ENCODE results near the gene ASH1L.
"Not testable (repeated sequence)": the region's sequence is repeated elsewhere in the genome, so short reads cannot be mapped to it uniquely, and the experiment has no call there.

ASH1L gene

GRCh38 chr1:155561779-155562580 lies 623 bp downstream of the ASH1L start:
- not testable (repeated sequence) for DNase-seq

DNA sequence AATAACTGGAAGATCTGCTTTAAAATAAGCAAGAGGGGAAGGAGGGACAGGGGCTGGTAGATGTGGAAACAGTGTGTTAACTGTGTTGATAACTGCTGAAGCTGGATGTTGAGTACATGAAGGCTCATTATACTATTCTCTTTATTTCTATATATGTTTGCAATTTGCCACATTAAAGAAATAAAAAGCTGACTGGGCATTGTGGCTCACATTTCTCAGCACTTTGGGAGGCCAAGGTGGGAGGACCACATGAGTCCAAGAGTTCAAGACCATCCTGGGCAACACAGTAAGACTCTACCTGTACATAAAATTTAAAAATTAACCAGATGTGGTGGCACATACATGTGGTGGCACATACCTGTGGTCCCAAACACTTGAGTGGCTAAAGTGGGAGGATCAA lies 6.7 kb downstream of the ASH1L start:
- no peak for DNase-seq

GRCh38 chr1:155553349-155553748 lies 9.3 kb downstream of the ASH1L start:
- no peak for DNase-seq

DNA sequence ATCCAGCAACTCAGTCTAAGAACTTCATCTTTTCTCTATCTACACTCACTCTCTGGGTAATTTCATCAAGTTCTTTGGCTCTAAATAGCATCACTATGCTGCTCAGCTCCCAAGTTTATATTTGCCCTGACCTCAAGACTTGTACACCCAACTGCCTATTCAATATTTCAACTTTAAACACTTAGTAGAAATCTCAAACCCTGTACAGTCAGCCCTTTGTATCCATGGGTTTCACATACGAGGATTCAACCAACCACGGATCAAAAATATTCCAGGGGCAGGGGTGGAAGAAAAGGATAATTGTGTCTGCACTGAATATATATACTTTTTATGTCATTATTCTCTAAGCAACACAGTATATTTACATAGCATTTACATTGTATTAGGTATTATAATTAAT lies 13.9 kb downstream of the ASH1L start:
- no peak for DNase-seq

DNA sequence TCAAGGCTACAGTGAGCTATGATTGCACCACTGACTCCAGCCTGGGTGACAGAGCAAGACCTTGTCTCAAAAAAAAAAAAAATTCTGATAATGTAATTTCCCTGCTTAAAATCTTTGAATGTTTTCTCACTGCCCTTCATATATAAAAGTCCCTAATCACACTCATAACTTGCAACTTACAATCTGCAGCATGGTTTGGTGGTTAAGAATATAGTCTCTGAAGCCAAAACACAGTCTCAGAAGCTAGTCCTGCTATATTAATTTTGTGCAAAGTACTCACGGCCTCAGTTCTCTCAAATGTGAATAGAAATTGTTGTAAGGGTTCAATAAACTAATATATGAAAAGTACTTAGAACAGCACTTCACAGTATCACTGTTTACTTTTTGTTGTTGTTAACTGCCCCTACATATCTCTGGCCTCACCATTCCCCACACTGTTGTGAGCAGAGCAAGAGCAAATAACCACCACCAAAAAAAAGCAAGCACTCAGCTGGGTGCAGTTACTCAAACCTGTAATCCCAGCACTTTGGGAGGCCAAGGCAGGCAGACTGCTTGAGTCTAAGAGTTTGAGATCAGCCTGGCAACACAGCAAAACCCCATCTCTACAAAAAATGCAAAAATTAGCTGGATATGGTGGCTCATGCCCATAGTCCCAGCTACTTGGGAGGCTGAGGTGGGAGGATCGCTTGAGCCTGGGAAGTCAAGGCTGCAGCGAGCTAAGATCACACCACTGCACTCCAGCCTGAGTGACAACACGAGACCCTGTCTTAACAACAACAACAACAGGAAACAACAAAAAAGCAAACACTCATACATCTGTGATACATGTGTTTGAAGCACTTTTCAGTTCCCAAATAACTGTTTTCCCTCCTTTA lies 22.4 kb downstream of the ASH1L start:
- no peak for DNase-seq

DNA sequence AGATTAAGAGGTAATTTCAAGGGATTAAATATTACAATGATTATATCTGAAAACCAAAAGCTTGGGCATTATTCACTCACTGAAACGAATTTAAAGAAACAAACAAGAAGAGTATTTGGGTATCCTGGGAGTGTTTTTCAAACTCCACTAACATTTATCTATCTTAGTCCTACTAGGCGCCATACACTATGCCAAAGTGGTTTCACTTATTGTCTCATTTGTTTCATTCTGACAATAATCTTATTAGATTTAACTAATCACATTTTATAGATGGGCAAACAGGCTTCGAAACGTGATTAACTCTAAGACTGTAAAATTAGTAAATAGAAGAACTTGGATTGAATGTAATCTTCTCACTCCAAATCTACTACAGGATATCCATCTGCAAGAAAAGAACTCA lies 25.4 kb downstream of the ASH1L start:
- no peak for DNase-seq

DNA sequence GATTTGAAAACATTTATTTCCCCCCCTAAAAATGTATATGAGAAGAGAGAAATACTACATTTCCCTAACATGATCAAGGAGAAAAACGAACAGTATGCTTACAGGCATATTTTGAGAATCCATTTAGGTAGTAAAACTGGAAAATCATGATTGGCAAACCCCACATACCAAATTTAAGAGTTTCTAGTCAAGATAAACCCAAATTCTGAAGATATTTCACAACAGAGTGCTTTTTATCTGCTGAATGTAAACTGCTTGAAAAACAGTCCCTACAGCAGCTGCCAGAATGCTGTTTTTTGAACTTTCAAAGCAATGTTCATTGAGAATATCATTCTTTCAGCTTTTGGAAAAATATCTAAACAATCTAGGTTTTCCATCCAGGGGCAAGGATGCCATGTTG lies 31.0 kb downstream of the ASH1L start:
- no peak for DNase-seq

DNA sequence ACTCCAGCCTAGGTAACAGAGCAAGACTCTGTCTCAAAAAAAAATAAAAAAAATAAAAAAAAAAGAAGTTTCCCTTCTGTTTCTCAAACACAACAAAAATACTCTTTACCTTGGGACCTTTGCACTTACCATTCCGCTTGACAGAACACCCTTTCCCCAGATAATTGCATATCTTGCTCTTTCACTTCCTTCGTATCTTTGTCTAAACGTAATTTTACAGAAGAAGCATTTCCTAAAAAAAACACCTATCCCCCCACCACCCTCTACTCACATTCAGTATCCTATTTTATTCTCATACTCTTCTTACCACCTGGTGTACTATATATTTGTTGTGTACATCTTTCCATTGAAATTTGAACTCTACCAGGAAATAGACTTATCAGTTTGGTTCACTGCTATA lies 32.7 kb downstream of the ASH1L start:
- DNase-seq = no peak

DNA sequence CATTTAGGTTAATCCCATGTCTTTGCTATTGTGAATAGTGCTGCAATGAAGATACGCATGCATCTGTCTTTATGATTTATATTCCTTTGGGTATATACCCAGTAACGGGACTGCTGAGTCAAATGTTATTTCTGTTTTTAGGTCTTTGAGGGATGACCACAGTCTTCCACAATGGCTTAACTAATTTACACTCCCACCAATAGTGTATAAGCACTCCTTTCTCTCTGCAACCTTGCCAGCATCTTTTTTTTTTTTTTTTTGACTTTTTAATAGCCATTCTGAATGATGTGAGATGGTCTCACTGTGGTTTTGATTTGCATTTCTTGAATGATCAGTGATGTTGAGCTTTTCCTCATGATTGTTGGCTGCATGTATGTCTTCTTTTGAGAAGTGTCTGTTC lies 33.5 kb downstream of the ASH1L start:
- no peak for DNase-seq

GRCh38 chr1:155527677-155528076 lies 34.9 kb downstream of the ASH1L start:
- DNase-seq = no peak

GRCh38 chr1:155526356-155526755 lies 36.2 kb downstream of the ASH1L start:
- DNase-seq = no peak

- DNase-seq = no peak
Observed at GRCh38 chr1:155522069-155522468, 40.5 kb downstream of the ASH1L start.

GRCh38 chr1:155518484-155518883 lies 44.1 kb downstream of the ASH1L start:
- DNase-seq = no peak

- DNase-seq = no peak
Observed at GRCh38 chr1:155514582-155515187, 47.9 kb downstream of the ASH1L start.

- peak; percentile 74 for DNase-seq
Observed at GRCh38 chr1:155513300-155513916, 49.2 kb downstream of the ASH1L start.

- not testable (repeated sequence) for DNase-seq
Observed at GRCh38 chr1:155511385-155511784, 51.2 kb downstream of the ASH1L start.

GRCh38 chr1:155509064-155509463 lies 53.5 kb downstream of the ASH1L start:
- DNase-seq = no peak

- no peak for DNase-seq
Observed at GRCh38 chr1:155507945-155508344, 54.7 kb downstream of the ASH1L start.

GRCh38 chr1:155505963-155506362 lies 56.6 kb downstream of the ASH1L start:
- not testable (repeated sequence) for DNase-seq

GRCh38 chr1:155504207-155504606 lies 58.4 kb downstream of the ASH1L start:
- peak; percentile 29 for DNase-seq

DNA sequence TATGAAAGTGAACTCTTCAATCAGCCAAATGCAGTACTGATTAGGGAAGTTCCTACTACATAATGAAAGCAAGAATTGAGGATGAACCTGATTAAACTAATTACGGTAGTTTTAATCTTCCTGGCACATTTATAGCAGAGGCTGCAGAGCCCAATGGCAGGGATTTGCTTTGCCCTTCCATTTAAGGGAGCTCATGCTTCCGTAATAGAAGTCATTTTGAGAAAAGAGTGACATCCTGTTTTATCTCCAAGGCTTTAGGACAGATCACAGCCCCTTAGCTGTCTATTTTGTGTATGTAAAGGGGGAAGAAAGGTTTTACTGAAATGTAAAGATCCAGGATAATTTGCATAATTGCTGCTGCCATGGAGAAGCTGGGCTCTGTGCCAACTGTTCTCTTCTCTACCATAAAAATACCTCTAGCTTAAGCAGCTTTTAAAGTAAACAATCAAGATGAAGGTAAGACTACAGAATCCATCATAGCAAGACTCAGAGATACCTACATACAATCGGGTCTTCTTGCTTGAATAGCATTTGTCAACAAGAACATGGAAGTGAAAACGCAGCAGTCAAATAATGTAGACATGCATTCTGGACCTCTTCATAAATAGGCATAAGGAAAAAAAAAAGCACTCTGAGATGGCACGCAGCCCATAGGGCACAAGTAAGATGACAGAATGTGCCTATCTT lies 62.5 kb downstream of the ASH1L start:
- DNase-seq = peak; percentile 43

GRCh38 chr1:155499263-155499662 lies 63.3 kb downstream of the ASH1L start:
- peak; percentile 4 for DNase-seq
